ENCODE results near the gene BTBD16.
A peak's percentile ranks its signal among the peaks of the same experiment; 100 is the strongest.

BTBD16 gene

DNA sequence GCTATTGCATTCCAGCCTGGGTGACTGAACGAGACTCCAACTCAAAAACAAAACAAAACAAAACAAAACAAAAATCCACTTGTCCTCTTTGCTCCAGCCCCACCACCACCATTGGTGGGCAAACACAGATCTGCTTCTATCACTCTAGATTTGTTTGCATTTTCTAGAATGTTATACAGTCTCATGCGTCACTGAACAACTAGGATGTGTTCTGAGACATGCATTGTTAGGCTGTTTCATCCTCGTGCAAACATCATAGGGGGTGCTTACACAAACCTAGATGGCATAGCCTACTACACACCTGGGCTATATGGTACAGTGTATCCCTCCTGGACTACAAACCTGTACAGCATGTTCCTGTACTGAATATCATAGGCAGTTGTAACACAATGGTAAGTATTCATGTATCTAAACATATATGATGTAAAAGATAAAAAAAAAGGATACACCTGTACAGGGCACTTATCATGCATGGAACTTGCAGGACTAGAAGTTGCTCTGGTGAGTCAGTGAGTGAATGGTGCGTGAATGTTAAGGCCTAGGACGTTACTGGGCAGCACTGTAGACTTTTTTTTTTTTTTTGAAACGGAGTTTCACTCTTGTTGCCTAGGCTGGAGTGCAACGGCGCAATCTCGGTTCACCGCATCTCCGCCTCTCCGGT is 45.3 kb downstream of the BTBD16 start:
- DNase-seq (ENCODE audit: low read depth): no peak

DNA sequence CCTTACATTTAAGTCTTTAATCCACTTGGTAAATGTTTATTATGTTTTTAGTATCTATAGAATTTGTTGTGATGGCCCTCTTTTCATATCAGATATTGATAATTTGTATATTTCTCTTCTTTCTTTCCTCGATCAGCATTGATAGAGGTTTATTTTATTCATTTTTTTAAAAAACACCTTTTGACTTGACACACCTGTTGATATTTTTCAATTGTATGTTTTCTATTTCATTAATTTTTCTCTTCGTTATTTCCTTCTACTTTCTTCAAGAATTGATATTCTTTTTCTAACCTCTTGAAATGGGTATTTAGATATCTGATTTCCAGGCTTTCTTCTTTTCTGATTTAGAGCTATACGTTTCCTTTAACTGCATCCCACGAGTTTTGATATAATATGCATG is 50.9 kb downstream of the BTBD16 start:
- DNase-seq (ENCODE audit: low read depth): no peak

DNA sequence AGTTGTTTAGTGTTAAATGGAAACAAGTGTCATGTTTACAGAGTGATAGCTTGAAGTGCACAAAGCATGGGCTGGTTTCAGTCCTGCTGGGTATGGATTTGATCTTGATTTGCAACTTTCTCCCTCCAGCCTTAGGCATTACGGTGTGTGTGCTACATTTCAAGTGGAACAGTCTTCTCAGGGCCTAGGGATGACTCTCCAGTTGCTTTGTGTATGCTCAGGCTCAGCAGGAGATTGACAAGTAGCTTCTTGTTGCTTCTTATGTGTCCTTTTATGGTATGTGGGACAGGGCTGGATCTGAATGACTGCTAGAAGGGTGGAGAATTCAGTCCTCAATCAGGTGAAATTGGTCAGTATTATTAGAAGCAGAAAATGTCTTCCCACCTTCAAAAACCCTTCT is 52.1 kb downstream of the BTBD16 start:
- DNase-seq (ENCODE audit: low read depth): no peak

DNA sequence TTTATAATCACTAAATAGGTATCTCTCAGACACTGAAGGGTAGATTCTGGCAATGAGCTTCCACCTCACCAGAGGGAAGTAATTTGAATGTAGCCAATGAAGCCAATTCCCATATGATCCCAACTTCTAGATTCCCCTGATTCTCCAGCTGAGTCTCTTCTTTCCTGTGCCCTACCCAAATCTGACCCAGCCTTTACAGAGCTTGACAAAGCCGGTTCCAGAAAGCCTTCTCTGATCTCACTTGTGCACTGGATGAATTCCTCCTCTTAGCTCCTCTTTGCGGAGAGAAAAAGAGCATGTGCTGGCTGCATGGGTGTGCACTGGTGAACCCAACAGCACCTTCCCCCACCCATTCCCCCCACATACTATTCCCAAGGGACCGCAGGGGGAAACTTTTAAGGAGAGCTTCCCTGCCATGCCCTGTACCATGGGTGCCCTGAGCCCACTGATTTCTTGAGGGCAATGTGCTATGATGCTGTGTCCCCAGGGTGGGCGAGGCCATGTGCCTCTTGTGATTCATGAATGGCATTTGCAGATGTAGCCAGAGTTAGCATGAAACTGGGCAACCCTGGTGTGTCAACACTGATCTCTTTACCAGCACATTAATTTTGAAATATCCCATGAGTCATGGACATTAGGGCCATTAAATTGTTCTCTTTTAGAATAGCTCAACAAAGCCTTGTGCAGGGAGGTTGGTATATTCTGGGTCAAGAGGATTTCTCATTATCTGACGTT is 53.0 kb downstream of the BTBD16 start:
- no peak for DNase-seq (ENCODE audit: low read depth)

DNA sequence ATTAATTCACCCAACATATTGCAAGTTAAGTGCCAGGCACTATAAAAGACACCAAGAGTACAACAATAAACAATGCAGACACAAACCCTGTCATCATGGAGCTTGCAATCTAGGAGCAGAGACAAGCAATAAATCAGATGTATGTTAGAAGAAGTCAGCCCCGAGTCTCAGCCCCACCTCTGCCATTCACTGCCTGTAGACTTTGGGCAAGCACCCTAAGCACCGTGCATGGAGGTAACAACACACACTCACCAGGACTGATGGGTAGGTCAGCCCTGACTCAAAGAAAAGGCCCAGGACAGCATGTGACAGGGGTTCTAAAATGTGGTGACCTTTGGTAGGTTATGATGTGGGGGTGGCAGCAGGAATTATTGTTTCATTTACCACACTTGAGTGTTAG is 54.1 kb downstream of the BTBD16 start:
- DNase-seq (ENCODE audit: low read depth): no peak

DNA sequence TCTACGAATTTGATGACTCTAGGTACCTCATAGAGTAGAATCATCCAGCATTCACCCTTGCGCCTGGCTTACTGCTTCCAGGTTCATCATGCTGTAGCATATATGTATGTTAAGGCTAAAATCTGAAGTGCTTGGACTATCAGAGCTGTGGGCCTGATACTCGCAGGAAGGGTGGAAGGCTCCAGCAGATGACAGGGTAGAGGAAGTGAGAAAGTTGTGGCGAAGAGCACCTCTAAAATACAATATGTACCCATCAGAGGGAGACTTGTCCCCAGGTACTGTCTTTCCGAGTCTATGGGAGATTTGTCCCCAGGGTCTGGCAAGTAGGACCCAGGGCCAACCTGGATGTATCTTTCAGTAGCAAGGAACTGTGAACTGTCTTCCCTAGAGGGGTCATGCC is 55.3 kb downstream of the BTBD16 start:
- DNase-seq (ENCODE audit: low read depth): no peak

DNA sequence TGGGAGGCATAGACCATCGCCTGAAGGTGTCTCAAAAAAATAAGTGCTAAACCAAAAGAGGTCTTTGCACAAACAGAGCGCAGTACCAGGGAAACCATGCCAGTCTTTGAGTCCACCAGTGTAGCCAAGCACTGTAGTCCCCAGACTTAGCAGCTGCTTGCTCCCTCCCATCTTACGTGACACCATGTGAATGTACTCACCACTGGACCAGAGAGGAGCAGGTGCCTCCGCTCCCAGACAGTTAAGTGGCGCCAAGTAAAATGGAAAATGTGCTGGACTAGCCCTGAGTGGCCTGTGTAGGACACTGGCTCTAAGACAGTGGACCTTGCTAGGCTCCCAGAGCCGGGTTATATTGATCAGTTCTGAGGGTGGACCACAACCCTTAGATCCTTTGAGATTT is 55.7 kb downstream of the BTBD16 start:
- DNase-seq (ENCODE audit: low read depth): no peak

DNA sequence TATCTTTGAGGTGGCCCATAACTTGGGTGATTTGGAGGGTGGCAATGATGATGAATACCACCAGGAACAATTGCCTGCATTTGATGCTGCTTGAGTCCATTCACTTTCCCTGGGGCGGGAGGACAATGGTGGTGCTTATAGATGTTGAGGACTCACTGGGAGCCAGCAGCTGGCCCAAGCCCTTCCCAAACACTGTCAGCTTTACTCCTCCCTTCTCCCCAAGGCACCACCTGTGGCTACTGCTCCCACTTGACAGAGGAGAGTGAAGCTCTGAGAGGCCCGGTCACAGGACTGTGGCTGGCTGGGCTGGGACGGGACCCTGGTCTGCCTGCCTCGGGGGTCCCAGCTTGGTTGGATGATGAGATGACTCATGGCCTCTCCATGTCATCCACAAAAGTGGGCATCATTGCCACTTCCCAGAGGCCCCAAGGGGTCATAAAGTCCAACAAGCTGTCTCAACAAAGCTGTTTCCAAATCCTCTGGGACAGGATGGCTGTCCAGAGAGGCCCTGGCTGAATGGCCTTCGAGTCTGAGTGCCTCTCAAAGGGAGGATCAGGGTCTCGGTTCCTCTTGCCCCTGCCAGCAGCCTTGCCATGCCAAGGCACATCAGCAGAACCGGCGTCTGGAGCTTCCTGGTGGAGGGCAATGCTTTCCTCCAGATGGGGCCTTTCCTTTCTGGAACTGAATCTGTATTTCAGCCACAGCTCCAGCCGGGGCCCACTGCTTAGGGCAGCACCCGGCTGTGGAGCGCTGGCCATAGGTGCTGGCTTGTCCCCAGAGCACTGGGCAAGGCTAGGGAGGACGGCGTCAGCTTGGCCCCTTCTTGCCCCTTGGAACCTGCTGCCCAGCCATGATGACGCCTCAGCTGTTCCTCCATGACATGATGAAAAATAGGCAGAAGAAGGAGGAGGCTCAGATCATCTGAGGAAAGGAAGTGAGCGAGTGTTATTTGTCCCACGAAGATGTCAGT is 56.4 kb downstream of the BTBD16 start:
- no peak for DNase-seq (ENCODE audit: low read depth)

DNA sequence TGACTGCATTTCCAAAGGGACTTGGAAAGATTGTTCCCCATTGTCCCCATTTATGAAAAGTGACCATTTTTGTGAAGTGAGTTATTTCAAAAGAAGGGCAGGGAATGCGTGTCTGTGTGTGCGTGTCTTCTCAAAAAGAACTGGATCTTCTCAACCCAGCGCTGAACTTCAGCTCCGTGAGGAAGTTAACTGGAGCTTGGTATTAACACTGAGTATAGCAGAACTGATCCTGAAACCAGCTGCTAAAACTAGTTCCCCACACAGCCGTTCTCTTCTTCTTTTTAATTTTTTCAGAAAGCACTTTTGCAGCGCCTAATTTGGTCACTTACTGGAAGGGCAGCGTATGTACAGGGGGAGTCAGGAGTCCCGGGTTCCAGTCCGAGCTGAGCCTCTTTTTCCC is 57.6 kb downstream of the BTBD16 start:
- DNase-seq (ENCODE audit: low read depth): no peak

DNA sequence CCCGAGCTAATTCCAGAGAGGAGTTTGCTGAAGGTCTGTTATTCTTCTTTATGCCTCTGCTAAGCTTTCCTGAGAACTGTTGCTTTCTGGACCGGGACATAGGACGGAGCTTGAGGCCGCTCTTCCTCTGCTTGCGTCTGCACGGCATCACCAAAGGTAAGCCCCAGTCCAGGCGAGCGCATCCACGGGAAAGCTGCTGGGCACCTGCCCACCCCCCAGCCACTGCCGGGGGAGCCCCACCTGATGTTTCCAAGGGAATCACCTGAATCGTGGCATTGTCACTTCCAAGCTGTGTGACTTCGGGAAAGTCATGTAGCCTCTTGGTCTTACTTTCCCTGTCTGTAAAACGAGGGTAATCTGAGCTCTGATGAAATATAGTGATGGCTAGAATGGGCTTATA is 58.3 kb downstream of the BTBD16 start:
- no peak for DNase-seq (ENCODE audit: low read depth)

DNA sequence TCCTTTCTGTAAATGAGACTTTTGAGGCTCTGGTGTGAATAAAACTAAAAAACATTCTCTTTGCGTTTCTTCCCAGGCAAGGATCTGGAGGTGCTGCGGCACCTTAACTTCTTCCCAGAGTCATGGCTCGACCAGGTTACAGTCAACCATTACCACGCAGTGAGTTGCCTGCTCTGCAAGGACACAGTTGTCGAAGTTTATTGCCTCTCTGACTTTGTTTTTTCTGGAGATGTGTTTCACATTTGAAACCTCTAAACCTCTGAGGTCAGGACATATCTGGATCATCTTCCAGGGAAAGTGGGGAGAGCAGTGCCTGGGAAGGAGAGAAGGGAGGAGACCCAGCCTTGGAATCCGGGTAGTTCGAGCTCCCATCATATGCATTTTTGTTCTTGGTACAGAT is 60.0 kb downstream of the BTBD16 start:
- DNase-seq (ENCODE audit: low read depth): no peak

DNA sequence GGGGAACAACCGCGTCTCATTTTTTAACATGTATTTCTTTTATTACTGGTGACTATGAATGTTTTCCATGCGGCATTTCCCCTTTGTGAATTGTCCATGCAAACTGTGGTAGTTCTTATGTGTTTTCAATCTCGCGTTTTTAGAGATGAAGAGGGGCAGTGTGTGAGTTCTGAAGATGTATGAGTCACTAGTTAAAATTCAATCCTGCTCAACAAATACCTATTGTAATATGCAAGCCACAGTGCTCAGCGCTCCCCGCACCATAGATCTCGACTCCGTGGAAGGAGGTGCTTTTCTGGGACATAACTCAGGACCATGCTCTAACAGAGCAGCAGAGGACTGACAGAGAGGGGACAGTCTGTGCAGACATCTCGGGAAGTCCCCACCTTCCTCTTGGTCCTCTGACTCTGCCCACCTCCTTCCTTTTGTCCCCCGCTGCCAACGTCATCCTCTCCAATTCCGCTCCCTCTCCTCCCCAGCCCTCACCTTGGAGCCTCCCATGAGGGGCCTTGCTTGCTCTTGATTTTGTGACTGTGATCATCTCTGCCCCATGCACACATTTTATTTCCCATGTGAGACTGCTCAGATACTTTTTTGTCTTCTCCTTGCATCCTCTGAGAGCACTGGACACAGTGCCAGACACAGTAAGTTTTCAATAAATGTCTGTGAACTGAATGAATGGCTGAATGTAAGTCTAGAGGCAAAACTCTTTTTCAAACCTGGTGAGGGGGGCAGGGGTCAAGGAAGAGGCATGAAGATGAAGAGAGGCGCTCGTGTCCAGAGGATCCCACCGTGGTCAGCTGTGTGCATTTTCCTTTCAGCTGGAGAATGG is 60.7 kb downstream of the BTBD16 start:
- no peak for DNase-seq (ENCODE audit: low read depth)

DNA sequence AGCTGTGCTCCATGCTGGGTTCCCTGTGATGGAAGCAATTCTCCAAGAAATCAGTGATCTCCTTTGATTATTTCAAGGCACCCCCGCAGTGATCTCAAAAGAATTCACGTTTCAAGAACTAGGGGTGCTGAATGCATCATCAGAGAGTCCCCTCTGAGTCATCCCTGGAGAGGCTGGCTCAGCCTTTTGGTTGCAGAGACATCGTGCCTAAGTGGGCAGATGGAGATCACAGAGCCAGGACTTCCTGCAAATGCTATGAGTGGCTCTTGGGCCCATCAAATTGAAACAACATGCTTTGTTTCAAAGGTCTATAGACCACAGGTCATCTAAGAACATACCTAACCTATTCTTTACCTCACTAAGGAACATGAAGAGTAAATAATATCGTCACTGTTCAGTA is 61.9 kb downstream of the BTBD16 start:
- DNase-seq (ENCODE audit: low read depth): no peak

DNA sequence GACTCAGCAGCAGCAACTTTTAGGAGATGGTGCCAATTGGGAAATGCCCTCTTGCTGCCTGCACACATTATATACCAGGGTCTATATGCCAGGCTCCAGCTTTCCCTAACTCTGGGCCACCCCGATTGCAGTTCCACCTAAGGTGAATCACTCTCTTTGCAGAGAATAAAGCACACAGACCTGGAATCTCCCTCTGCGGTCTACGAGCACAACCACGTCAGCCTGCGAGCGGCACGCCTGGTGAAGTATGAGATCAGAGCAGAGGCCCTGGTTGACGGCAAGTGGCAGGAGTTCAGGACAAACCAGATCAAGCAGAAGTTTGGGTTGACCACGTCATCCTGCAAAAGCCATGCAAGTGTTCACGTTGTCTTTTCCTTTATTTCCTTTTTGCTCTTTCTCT is 65.2 kb downstream of the BTBD16 start:
- no peak for DNase-seq (ENCODE audit: low read depth)

DNA sequence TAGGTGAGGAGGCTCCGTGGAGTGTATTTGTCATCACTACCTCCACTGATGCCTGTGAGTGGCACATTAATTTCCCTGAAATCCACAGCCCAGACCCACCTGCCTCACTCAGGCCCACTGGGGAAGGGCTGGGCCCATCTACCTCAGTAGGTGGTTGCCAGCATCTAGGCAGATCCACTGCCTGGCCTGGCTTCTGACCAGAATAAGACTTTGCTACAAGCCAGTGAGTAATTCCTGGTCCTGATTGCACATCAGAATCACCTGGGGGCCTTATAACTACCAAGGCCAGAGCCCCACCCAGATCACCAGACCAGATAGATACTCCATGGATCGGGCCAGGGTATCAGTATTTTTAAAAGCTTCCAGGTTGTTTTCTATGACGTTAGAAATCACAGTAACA is 65.9 kb downstream of the BTBD16 start:
- DNase-seq (ENCODE audit: low read depth): no peak

DNA sequence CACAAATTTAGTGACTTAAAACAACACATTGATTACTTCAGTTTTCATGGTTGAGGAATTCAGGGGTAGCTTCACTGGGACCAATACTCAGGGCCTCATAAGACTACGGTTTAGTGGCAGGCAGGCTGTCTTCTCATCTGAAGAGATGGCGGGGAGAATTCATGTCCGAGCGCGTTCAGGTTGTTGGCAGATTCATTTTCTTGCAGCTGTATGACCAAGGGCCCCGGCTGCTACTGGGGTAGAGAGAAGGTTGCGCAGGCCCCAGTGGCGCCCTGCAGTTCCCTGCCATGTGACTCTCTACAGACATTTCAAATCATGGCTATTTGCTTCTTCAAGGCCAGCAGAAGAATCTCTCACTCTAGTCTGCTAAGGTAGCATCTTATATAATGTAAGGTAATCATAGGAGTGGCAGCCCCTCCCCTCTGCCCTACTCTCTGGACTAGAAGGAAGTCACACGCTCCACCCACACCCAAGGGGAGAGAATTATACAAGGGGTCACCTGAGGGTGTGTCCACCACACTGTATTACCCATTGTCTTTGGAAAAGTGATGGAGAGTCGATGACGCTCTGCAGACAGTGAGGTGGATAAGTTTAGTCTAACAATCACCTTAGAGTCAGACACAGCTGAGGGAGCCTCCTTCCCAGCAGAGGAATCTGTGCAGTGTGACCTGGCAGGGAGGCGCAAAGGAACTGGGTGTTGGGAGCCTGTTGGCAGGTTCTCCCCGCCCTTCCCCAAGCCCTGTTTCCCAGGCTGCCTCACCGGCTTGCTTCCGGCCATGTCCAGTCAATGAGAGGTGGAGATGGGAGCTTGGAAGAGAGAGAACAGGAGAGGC is 67.7 kb downstream of the BTBD16 start:
- DNase-seq (ENCODE audit: low read depth): no peak

DNA sequence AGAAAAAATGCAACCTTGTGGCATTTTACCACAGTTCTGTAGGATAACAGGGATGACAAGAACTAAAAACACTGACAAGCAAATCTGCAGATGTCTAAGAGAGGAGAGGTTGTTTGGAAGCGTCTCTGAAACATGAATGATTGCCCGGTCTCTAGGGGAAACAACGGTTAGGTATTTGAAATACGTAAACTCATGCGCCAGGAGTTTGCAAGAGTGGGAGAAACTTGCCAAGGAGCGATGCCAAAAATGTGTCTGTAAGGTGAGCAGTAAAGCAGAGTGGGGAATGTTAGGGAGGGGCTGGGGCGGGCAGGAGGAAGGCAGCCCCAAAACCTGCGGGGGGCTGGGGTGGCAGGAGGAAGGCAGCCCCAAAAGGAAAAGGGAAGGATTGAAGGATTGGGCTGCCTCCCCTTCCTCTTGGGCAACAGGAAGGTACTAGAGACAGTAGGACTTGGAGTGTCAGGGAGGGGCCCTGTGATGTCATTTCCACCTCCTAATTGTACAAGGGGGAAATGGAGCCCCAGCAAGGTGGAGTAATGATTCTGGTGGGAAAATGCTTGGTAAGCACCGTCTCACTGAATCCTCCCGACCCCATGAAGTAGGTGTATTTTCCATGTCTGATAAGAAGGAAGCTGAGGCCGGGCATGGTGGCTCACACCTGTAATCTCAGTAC is 70.2 kb downstream of the BTBD16 start:
- DNase-seq (ENCODE audit: low read depth): no peak

DNA sequence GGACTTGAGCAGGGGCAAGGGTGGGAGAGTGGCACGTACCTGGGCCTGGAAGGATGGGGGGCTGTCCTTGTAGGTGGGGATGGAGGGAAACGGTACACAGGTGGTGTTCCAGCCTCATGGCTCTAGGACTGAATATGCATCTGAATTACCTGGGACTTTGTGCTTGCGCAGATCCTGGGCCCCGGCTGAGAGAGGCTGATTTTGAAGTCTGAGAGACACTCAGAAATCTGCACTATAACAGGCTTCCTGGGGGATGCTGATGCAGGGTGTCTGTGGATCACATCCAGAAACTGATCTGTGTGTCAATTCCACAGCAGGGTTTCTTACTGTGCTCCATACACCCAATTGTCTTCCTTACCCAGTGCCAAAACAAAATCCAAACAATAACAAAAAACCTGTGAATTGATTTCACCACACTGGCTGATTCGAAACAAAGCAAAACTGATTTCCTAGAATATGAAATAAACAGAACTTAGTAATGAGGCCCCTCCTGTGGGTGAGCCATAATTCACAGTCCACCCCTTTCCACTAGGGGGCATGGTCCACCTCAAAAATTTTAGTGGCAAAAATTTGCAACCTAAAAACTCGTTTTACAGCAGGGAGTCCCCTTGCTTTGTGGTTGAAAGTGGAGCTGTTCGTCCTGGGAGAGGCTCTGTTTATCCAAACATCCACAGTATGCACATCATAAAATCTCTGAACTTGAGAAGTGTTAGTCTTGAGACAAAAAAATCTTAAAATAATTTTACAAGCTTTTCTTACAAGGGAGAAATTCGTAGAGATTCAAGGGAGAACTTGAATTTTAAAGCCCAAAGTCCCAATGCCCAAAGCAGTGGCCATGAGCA is 71.4 kb downstream of the BTBD16 start:
- peak; percentile 18 for DNase-seq (ENCODE audit: low read depth)

DNA sequence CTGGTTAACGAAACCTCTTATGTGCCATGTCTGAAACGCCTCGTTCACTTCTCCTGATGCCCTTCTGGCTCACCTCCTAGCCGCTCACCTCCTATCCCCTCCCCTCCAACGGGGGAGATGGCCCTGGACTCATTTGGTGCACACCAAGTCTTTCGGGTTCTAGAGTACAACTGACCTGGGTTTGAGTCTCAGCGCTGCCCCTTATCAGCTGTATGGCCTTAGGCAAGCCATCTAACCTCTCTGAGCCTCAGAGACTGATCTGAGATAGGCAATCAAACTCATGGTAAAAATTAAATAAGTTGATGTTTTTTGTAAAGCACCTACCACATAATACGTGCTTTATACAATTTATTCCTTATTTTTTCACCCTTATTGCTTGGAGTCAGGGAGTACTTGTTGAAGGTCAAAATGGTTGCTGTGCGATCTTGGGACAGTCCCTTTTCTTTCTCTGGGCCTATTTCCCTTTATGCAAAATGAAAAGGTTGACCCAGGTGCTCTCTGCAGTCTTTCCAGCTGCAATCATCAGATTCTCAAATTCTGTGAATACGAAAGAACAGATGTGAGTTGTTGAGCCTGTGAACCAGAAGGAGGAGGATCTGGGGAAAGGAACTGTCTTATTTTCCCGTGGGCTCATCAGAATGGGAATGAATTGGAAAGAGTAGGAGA is 72.2 kb downstream of the BTBD16 start:
- no peak for DNase-seq (ENCODE audit: low read depth)
